Measurements from ENCODE around the gene ARHGEF2.
"Not testable (repeated sequence)": the region's sequence is repeated elsewhere in the genome, so short reads cannot be mapped to it uniquely, and the experiment has no call there.

The ARHGEF2 gene

DNA sequence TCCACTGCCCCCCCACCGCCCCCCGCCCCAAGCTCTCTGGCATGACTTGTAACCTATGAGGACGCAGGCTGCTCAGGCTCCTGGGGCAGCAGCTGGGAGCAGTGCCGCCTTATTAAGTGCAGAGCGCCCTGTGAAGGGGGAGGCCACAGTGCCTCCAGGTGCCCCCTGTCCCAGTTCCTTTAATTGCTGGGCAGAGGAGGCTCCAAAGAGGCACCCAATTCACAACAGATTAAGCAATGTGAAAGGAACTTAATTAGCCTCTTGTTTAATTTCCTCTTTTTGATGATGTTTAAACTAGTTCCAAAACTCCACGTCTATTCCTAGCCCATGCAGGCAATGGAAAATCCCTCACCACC is 33.9 kb downstream of the ARHGEF2 start:
- no peak for DNase-seq (ENCODE audit: low read depth in 1 of 2, low spot score in 1 of 2)

- DNase-seq (ENCODE audit: low read depth in 1 of 2, low spot score in 1 of 2), result no peak
Measured at GRCh38 chr1:155942578-155943141, 35.7 kb downstream of the ARHGEF2 start.

GRCh38 chr1:155941845-155942531 is 36.4 kb downstream of the ARHGEF2 start:
- DNase-seq (ENCODE audit: low read depth in 1 of 2, low spot score in 1 of 2), result no peak

GRCh38 chr1:155940993-155941844 is 37.1 kb downstream of the ARHGEF2 start, which contains the start of gene RXFP4:
Gene RXFP4 (plus strand): TSS chr1:155941638. CDS start chr1:155941710, 72 bp downstream.
- no peak for DNase-seq (ENCODE audit: low read depth in 1 of 2, low spot score in 1 of 2)

DNA sequence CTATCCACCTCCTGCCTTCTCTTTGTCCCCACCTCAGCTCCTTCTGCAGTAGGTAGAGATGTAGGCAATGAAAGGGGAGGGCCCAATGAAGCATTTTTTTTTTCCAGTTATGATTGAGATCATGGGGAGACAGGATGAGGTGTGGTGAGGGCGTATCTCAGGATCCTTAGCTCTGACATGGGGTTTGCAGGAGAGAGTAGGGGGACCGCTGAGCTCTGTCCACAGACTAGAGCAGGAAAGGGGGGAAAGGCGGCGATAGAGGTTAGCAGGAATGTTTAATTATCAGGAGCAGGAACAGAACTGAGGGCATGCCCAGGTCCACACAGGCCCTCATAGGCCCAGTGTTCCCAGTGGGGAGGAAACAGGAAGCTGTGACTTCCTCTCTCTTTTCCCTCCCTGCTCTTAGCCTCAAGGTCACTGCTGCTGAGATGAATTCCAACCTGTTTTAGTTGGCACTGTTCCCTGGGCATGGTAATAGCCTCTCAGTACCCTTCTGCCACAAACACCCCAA is 37.8 kb downstream of the ARHGEF2 start:
- no peak for DNase-seq (ENCODE audit: low read depth in 1 of 2, low spot score in 1 of 2)

DNA sequence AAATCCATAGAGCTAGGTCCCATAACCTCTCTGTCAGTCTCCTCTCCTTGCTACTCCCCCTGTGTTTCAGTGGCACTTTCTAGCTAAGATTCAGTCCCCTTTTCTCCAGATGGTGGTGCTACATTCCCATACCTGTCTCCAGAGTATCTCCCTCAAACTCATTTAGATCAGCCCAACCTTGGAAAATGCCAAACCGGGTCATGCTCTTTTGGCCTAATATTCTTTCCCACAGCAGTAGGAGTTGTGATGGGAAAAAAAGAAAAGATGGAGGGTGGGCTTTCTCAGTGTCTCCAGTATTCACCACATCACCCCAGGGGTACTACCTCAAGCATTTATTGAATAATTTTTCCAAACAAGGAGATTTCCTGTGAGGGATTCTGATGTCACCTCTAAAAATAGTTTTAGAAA is 40.1 kb downstream of the ARHGEF2 start:
- no peak for DNase-seq (ENCODE audit: low read depth in 1 of 2, low spot score in 1 of 2)

DNA sequence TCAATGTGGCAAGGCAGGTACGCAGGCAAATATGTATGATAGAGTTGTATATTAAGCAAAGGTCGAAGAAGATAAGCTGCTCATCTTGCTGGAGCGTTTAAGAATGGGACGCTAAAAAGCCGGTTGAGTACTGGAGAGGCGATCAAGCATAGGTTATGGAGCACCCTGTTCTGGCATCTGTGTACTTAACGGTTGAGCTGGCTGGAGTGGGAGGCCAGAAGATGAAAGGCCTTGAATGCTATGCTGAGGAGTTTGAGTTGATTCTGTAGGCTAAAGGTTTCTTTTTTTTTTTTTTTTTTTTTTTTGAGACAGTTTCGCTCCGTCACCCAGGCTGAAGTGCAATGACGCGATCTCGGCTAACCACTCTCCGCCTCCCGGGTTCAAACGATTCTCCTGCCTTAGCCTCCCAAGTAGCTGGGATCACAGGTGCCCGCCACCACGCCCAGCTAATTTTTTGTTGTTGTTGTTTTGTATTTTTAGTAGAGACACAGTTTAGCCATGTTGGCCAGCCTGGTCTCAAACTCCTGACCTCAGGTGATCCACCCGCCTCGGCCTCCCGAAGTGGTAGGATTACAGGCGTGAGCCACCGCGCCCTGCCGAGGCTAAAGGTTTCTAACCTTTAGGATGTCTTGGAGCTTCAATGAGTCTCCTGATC is 43.3 kb downstream of the ARHGEF2 start:
- no peak for DNase-seq (ENCODE audit: low read depth in 1 of 2, low spot score in 1 of 2)

DNA sequence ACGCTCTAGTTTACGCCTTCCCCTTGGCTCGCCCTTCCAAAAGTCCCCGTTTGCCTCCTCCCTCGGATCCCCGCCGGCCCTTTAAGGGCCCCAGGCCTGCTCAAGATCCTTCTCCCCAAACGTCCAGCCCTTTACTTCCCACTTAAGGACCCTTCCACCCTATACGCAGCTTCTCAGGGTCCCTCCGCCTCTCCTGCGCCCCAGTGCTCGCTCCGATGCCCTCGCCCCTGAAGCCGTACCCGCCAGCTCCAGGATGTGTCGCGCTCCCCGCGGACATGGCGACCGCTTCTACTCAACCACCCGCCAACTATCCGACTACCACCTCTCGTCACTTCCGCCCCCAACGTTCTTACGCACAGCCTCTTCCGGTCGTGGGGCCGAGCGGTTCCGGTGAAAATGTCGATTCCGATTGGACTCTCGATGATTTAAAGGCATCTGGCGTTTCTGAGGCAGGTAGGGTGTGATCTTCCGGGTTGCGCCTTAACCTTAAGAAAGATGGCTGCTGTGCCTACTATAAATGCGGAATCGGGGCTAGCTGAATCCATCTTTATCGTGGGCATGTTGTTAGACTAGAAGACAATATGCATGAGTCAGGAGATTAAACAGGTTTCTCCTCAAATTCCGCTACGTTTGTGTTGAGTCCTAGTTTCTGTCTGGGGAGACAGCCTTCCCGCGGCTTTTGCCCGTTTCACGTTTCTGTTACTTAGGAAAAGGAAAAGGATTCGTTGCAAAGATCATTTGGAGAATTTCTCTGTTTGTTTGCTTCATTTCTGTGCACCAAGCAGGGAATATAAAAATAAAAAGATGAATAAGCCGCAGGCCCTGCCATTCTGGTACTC is 44.0 kb downstream of the ARHGEF2 start, which contains the start of gene KHDC4:
Gene KHDC4, minus strand, starts transcription at position 317 of the 839 bp plus-strand sequence. Its CDS starts 40 bp downstream, at position 277.
- DNase-seq (ENCODE audit: low read depth in 1 of 2, low spot score in 1 of 2), result peak; percentile 84 to 91

- DNase-seq (ENCODE audit: low read depth in 1 of 2, low spot score in 1 of 2), result no peak
Measured at GRCh38 chr1:155933591-155934096, 44.7 kb downstream of the ARHGEF2 start.

DNA sequence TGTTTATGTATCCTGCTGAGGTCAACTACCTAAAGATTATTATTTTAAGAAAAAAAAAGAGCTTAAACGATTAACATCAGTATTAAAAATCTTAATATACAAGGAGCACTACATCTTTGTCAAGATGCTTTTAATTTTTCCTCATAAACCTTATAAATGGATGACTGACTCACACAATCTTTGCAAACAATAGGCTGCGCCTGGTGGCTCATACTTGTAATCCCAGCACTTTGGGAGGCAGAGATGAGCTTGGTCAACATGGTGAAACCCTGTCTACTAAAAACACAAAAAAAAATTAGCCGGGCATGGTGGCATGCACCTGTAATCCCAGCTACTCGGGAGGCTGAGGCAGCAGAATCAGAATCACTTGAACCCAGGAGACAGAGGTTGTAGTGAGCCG is 45.9 kb downstream of the ARHGEF2 start:
- no peak for DNase-seq (ENCODE audit: low read depth in 1 of 2, low spot score in 1 of 2)

- no peak for DNase-seq (ENCODE audit: low read depth in 1 of 2, low spot score in 1 of 2)
Measured at GRCh38 chr1:155932081-155932480, 46.3 kb downstream of the ARHGEF2 start.

- DNase-seq (ENCODE audit: low read depth in 1 of 2, low spot score in 1 of 2), result no peak
Measured at GRCh38 chr1:155931332-155932038, 46.9 kb downstream of the ARHGEF2 start.

DNA sequence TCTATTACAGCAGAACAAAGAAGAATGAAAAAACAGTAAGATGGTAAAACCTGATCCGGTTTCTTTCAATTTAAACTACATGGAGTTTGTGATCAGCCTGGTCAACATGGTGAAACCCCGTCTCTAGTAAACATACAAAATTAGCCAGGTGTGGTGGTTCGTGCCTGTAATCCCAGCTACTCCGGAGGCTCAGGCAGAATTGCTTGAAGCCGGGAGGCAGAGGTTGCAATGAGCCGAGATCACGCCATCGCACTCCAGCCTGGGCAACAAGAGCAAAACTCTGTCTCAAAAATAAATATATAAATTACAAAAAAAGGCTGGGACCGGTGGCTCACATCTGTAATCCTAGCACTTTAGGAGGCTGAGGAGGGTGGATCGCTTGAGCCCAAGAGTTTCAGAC is 47.6 kb downstream of the ARHGEF2 start:
- not testable (repeated sequence) for DNase-seq (ENCODE audit: low read depth in 1 of 2, low spot score in 1 of 2)

DNA sequence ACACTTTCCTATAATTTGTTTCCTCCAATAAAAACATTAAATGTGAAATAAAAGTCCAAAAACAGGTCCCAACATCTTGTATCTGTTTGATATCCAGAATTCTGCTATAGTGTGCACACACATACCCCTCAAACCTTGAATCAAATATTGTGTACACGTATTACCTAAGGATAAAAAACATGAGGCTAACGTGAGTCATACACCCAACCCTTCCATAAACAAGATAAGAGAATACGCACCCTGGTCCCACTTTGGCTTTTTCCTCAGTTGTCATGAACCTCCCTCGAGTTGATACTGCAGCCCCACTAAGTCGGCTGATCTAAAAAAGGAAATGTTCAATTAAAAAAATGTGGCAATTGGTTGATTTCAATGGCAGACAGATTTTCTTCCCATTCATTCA is 49.3 kb downstream of the ARHGEF2 start:
- no peak for DNase-seq (ENCODE audit: low read depth in 1 of 2, low spot score in 1 of 2)

DNA sequence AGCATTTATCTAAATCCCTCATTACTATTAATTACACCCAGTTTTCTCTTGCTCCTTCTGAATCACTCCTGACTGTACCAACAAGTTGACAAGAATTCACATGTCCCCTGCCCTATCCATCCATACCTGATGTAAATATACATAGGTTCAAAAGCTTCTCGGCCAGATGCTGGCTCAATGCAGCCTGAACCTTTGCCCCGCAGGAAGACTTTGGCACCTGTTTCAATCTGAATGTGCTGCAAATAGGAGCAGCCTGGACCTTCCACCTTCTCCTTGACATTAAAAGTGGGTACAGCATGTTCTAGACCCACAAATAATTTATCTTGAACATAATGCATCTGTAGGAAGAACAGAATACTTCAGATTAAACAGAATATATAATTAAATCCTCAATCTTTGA is 52.8 kb downstream of the ARHGEF2 start:
- no peak for DNase-seq (ENCODE audit: low read depth in 1 of 2, low spot score in 1 of 2)

- DNase-seq (ENCODE audit: low read depth in 1 of 2, low spot score in 1 of 2), result no peak
Measured at GRCh38 chr1:155920717-155921116, 57.6 kb downstream of the ARHGEF2 start.

DNA sequence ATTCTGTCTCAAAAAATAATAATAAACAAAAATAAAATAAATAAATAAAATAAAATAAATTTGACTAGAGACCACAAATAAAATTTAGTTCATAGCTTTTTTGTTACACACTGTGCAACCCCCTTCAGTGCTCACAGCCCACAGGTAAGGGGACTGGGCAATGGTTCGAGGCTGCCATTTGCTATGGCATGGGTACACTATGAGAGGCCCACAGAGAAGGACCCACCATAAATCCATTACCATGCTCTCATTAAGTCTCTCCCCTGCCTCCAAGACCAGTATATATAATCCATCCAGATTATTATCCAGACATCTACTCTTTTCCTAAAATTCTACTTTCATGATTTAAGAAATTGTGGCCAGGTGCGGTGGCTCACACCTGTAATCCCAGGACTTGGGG is 58.5 kb downstream of the ARHGEF2 start:
- no peak for DNase-seq (ENCODE audit: low read depth in 1 of 2, low spot score in 1 of 2)

GRCh38 chr1:155918660-155919059 is 59.7 kb downstream of the ARHGEF2 start:
- DNase-seq (ENCODE audit: low read depth in 1 of 2, low spot score in 1 of 2), result no peak

DNA sequence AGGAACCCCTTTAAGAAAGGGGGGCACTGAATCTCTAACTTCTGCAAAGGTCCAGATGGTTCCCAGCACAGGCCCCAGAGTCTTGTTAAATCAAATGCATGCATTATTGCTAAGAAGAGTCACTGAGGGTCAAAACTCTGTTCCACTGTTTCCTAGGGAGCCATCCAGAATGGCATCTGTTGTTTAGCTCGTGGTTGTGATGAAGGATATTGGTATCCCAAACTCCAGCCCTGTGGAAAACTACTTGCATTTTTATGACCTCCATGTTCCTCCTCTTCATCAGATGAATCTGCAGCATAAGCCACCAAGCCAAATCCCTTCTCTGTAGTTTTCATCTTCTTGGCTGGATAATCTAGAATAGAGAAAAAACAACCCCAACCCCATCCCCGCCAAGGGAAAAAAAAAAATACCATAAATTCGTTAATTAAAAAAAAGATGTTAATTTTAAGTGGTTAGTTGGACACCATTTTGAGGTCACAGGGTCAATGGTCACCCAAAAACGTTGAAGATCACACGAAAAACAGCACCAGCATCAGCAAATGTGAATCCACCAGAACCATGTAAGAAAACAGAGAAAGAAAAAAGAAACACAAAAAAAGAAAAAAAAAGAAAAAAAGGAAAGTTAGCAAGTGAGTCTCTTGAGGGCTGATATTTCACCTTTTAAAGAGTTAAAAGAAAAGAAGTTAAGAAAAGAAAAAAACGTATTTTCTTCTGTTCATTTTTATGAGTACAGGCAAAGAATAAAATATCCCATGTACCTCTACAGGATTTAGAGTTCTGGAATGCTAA is 64.2 kb downstream of the ARHGEF2 start:
- no peak for DNase-seq (ENCODE audit: low read depth in 1 of 2, low spot score in 1 of 2)

Data from activated T-helper 1 cell treated with anti-CD3 and anti-CD28 coated beads, Interleukin-2, amount 50 U/mL, for 16 hours (primary cell).